Activated T-cell treated with anti-CD3 and anti-CD28 coated beads, Interleukin-2, amount 50 U/mL, for 1 hour (primary cell): ENCODE data around the gene DLG5.
"Not testable (repeated sequence)": the region's sequence is repeated elsewhere in the genome, so short reads cannot be mapped to it uniquely, and the experiment has no call there.

Source experiments
- DNase-seq: peaks from one replicate; pipeline ENCODE4 v3.0.0-alpha.2; 2020

The DLG5 gene

GRCh38 chr10:77789016-77789415, 137.5 kb downstream of the DLG5 start:
- DNase-seq = no peak

- no peak for DNase-seq
Measured at GRCh38 chr10:77788496-77789010, 138.0 kb downstream of the DLG5 start.

- DNase-seq = no peak
Measured at GRCh38 chr10:77787440-77787839, 139.1 kb downstream of the DLG5 start.

GRCh38 chr10:77784856-77785255, 141.7 kb downstream of the DLG5 start:
- DNase-seq = no peak

- DNase-seq = no peak
Measured at GRCh38 chr10:77782328-77783061, 144.1 kb downstream of the DLG5 start.

GRCh38 chr10:77781451-77782327, 144.9 kb downstream of the DLG5 start:
- DNase-seq = no peak

GRCh38 chr10:77780180-77780579, 146.4 kb downstream of the DLG5 start:
- no peak for DNase-seq

- no peak for DNase-seq
Measured at GRCh38 chr10:77776487-77776886, 150.1 kb downstream of the DLG5 start.

- DNase-seq = no peak
Measured at GRCh38 chr10:77774940-77775391, 151.6 kb downstream of the DLG5 start.

GRCh38 chr10:77773631-77774426, 152.7 kb downstream of the DLG5 start:
- DNase-seq = no peak

GRCh38 chr10:77772852-77773600, 153.5 kb downstream of the DLG5 start:
- not testable (repeated sequence) for DNase-seq

GRCh38 chr10:77771851-77772250, 154.7 kb downstream of the DLG5 start:
- DNase-seq = no peak

GRCh38 chr10:77771450-77771849, 155.1 kb downstream of the DLG5 start:
- DNase-seq = no peak

GRCh38 chr10:77770868-77771175, 155.7 kb downstream of the DLG5 start:
- no peak for DNase-seq

- DNase-seq = no peak
Measured at GRCh38 chr10:77770081-77770867, 156.3 kb downstream of the DLG5 start.

- no peak for DNase-seq
Measured at GRCh38 chr10:77768039-77768438, 158.5 kb downstream of the DLG5 start.

GRCh38 chr10:77763453-77764430, 162.8 kb downstream of the DLG5 start:
- DNase-seq = no peak

- not testable (repeated sequence) for DNase-seq
Measured at GRCh38 chr10:77758406-77758805, 168.1 kb downstream of the DLG5 start.

- DNase-seq = no peak
Measured at GRCh38 chr10:77756319-77757232, 170.0 kb downstream of the DLG5 start.
